Sigmoid colon (tissue), 7 donors: ENCODE data around the gene PHF14. TPM values are rescaled to one million over a fixed set of nuclear protein-coding genes. Genes with fewer than 3 reads are reported as not detected.
"Not testable (repeated sequence)": the region's sequence is repeated elsewhere in the genome, so short reads cannot be mapped to it uniquely, and the experiment has no call there.

Experiments used
- DNase-seq: peaks from one replicate; pipeline ENCODE4 v3.0.0-alpha.2; 2019
- H3K27ac ChIP-seq, 4 donors: fragments of 200-600 bp; sonication (generic); one replicate each; pipeline ENCODE4 v1.5.1; 2016 to 2019; ENCODE audit warnings: mild to moderate bottlenecking in 1 of 4
- H3K27me3 ChIP-seq, 3 donors: fragments of 200-600 bp; sonication (generic); one replicate each; pipeline ENCODE4 v1.5.1; 2019; ENCODE audit warnings: mild to moderate bottlenecking in 1 of 3
- H3K36me3 ChIP-seq, 4 donors: fragments of 200-600 bp; sonication (generic); one replicate each; pipeline ENCODE4 v1.5.1; 2016 to 2019
- H3K4me1 ChIP-seq, 4 donors: fragments of 200-600 bp; sonication (generic); one replicate each; pipeline ENCODE4 v1.5.1; 2017 to 2019
- H3K4me3 ChIP-seq, 4 donors: fragments of 200-600 bp; sonication (generic); one replicate each; pipeline ENCODE4 v1.5.1; 2017 to 2019; ENCODE audit warnings: mild to moderate bottlenecking in 2 of 4, moderate library complexity in 1 of 4
- H3K9me3 ChIP-seq, 4 donors: fragments of 200-600 bp in 3 of 4; sonication (generic) in 3 of 4; one replicate each; pipeline versions ENCODE4 v1.5.1 to v1.6.1; 2013 to 2019
- CTCF ChIP-seq, 4 experiments: fragments of 450-650 bp in 3 of 4; fragments of 200-600 bp in 1 of 4; IDR thresholded peaks; one replicate each; pipeline ENCODE4 v1.5.1; 2016 to 2019; ENCODE audit warnings: antibody characterized with exemption in 4 of 4, mild to moderate bottlenecking in 3 of 4, moderate library complexity in 2 of 4
- EP300 ChIP-seq, 4 donors: sonication (generic); formaldehyde crosslinking; IDR thresholded peaks; one replicate each; pipeline ENCODE4 v1.6.1; 2017; ENCODE audit warnings: antibody characterized with exemption in 4 of 4
- POLR2A ChIP-seq, 2 donors: fragments of 450-650 bp; IDR thresholded peaks; one replicate each; pipeline ENCODE4 v1.6.1; 2016; ENCODE audit warnings: antibody characterized with exemption in 2 of 2, mild to moderate bottlenecking in 2 of 2, moderate library complexity in 2 of 2
- POLR2AphosphoS5 ChIP-seq, 4 donors: sonication (generic); formaldehyde crosslinking; IDR thresholded peaks; one replicate each; pipeline ENCODE4 v1.6.1; 2017; ENCODE audit warnings: antibody characterized with exemption in 4 of 4
- WGBS, 2 donors: extraction: QIAGEN DNeasy Blood & Tissue Kit; methylation state at CpG; one replicate each; pipeline ENCODE4 v1.1.7; 2013; 5-methylcytosine and 5-hydroxymethylcytosine counted together
- intact Hi-C: fragments of 100-400 bp; cut with DNase I; formaldehyde crosslinking; loops from one replicate; pipeline ENCODE4 v1.15.1; 2023
- polyA plus RNA-seq, 3 donors: library from polyadenylated mRNA; stranded (reverse); fragments of 200-250 nt; gene quantifications; one replicate each; pipeline ENCODE4 v1.2.3, GENCODE V29; 2013
- total RNA-seq, 4 donors: library from RNA; depleted of rRNA; stranded (reverse); fragments of >200 nt; gene quantifications; one replicate each; pipeline ENCODE4 v1.1.0, GENCODE V29; 2016
- donor health status: healthy with polysubstance abuse.
- donor health status: Bipolar disorder and iron deficiency.
- donor health status: healthy.

Gene PHF14
- total and polyA plus RNA-seq, 7 donors = 10.8 to 47.6 (median 28.8) TPM

- TF ChIP-seq EP300 (IDR thresholded peaks at IDR 0.05) (no peak), POLR2A (IDR thresholded peaks at IDR 0.05) (no peak), CTCF (IDR thresholded peaks at IDR 0.05) (no peak), POLR2AphosphoS5 (IDR thresholded peaks at IDR 0.05) (no peak)
- no peaks in the 10 kb centered on the region for H3K4me1 ChIP-seq
- no peaks in the 10 kb centered on the region for H3K36me3 ChIP-seq
- H3K9me3 ChIP-seq = no peaks in the 10 kb centered on the region
- no peak for DNase-seq
- H3K4me3 ChIP-seq = no peak overlapping the region
- H3K27ac ChIP-seq = no peak overlapping the region
- 16 to 63% methylated on average over 2 of the region's 2 CpGs for WGBS, 2 donors
- H3K27me3 ChIP-seq = no peaks in the 10 kb centered on the region
- intact Hi-C loops = no loop called here
Measured at GRCh38 chr7:10950494-10950893, 23.2 kb upstream of the PHF14 start.

- intact Hi-C loops, H3K4me1 ChIP-seq, H3K4me3 ChIP-seq, H3K9me3 ChIP-seq, H3K27me3 ChIP-seq, DNase-seq, H3K36me3 ChIP-seq, H3K27ac ChIP-seq: not testable (repeated sequence)
- 71 to 85% methylated on average over 4 of the region's 4 CpGs for WGBS, 2 donors
Measured at GRCh38 chr7:10950974-10951578, 22.6 kb upstream of the PHF14 start.

- intact Hi-C loops = no loop called here
Measured at GRCh38 chr7:10952588-10952987, 21.1 kb upstream of the PHF14 start.

GRCh38 chr7:10953078-10953750 lies 20.5 kb upstream of the PHF14 start:
- WGBS, 2 donors = 75 to 89% methylated on average over 4 of the region's 4 CpGs
- H3K4me1 ChIP-seq, H3K36me3 ChIP-seq, H3K27me3 ChIP-seq, H3K27ac ChIP-seq, DNase-seq, H3K4me3 ChIP-seq, intact Hi-C loops, H3K9me3 ChIP-seq: not testable (repeated sequence)

More at GRCh38 chr7:10952588-10952987, 21.1 kb upstream of the PHF14 start:
- H3K9me3 ChIP-seq = no peaks in the 10 kb centered on the region
- no peak overlapping the region for H3K4me3 ChIP-seq
- DNase-seq = no peak
- no peaks in the 10 kb centered on the region for H3K4me1 ChIP-seq
- TF ChIP-seq POLR2AphosphoS5 (IDR thresholded peaks at IDR 0.05) (no peak), POLR2A (IDR thresholded peaks at IDR 0.05) (no peak)
- H3K27me3 ChIP-seq = no peaks in the 10 kb centered on the region
- H3K36me3 ChIP-seq = no peaks in the 10 kb centered on the region
- no peak overlapping the region for H3K27ac ChIP-seq

GRCh38 chr7:10956528-10956927 lies 17.1 kb upstream of the PHF14 start:
- 91 to 93% methylated on average over 4 of the region's 4 CpGs for WGBS, 2 donors
- Histone ChIP-seq H3K9me3 (peaks cover 0 to 2% (median 0%) of the 10 kb centered on the region in 4 donors), H3K27me3 (no peaks in the 10 kb centered on the region), H3K4me3 (no peak overlapping the region), H3K4me1 (no peaks in the 10 kb centered on the region), H3K36me3 (no peaks in the 10 kb centered on the region), H3K27ac (no peak overlapping the region)
- intact Hi-C loops = no loop called here
- TF ChIP-seq EP300 (IDR thresholded peaks at IDR 0.05) (no peak), POLR2AphosphoS5 (IDR thresholded peaks at IDR 0.05) (no peak), CTCF (IDR thresholded peaks at IDR 0.05) (no peak), POLR2A (IDR thresholded peaks at IDR 0.05) (no peak)
- no peak for DNase-seq

GRCh38 chr7:10960242-10960641 lies 13.4 kb upstream of the PHF14 start:
- H3K9me3 ChIP-seq, H3K27ac ChIP-seq, H3K36me3 ChIP-seq, H3K4me3 ChIP-seq, intact Hi-C loops, H3K4me1 ChIP-seq, DNase-seq, H3K27me3 ChIP-seq: not testable (repeated sequence)
- 71 to 85% methylated on average over 1 of the region's 1 CpG for WGBS, 2 donors

GRCh38 chr7:10965016-10965415 lies 8.7 kb upstream of the PHF14 start:
- H3K4me3 ChIP-seq, H3K36me3 ChIP-seq, H3K4me1 ChIP-seq, H3K27me3 ChIP-seq, H3K9me3 ChIP-seq, H3K27ac ChIP-seq, intact Hi-C loops, DNase-seq: not testable (repeated sequence)
- 92 to 94% methylated on average over 4 of the region's 4 CpGs for WGBS, 2 donors
